Esophagus squamous epithelium (tissue), 4 donors: ENCODE measurements around the gene DOCK3.

Source experiments
- CTCF ChIP-seq, 6 experiments: fragments of 450-650 bp in 4 of 6; fragments of 200-600 bp in 2 of 6; sonication (generic) in 2 of 6; IDR thresholded peaks; one replicate each; pipeline ENCODE4 v1.5.1; 2016 to 2019; ENCODE audit warnings: antibody characterized with exemption in 6 of 6, mild to moderate bottlenecking in 4 of 6, moderate library complexity in 4 of 6
- POLR2A ChIP-seq, 4 donors: fragments of 450-650 bp; IDR thresholded peaks; one replicate each; pipeline ENCODE4 v1.6.1; 2017; ENCODE audit warnings: antibody characterized with exemption in 4 of 4, mild to moderate bottlenecking in 4 of 4, moderate library complexity in 3 of 4

GRCh38 chr3:50982540-50983325, 308.0 kb downstream of the DOCK3 start:
- TF ChIP-seq POLR2A (IDR thresholded peaks at IDR 0.05) (no peak), CTCF (IDR thresholded peaks at IDR 0.05) (no peak)
